Endothelial cell of umbilical vein (primary cell): ENCODE data around the gene OR52K2.

Experiments
- CTCF ChIP-seq, 2 donors: IDR thresholded peaks; 1 replicate in 1 of 2; 2 replicates in 1 of 2; pipeline ENCODE4 v1.5.1; 2011; ENCODE audit warnings: low read length in 2 of 2, mild to moderate bottlenecking in 2 of 2, moderate library complexity in 2 of 2, control low read depth in 1 of 2, inconsistent platforms in 1 of 2, low read depth in 1 of 2; ENCODE audit not compliant: insufficient read depth in 1 of 2; ENCODE audit errors: extremely low read depth in 1 of 2
- EZH2 ChIP-seq: IDR thresholded peaks from 2 replicates; pipeline ENCODE4 v1.6.1; 2012; ENCODE audit warnings: borderline replicate concordance, low read depth, mild to moderate bottlenecking, moderate library complexity, low read length, inconsistent platforms; ENCODE audit not compliant: severe bottlenecking
- FOS ChIP-seq: IDR thresholded peaks from 2 replicates; pipeline ENCODE4 v1.6.1; 2011; ENCODE audit warnings: mild to moderate bottlenecking, low read length, moderate library complexity, borderline replicate concordance; ENCODE audit not compliant: insufficient read depth
- GATA2 ChIP-seq: IDR thresholded peaks from 2 replicates; pipeline ENCODE4 v1.7.0; 2011; ENCODE audit warnings: low read depth, mild to moderate bottlenecking, moderate library complexity, mixed read lengths, low read length; ENCODE audit not compliant: insufficient read length, insufficient read depth
- JUN ChIP-seq: IDR thresholded peaks from 2 replicates; pipeline ENCODE4 v1.6.1; 2011; ENCODE audit warnings: borderline replicate concordance, low read depth; ENCODE audit not compliant: insufficient read length, insufficient read depth
- MAX ChIP-seq: IDR thresholded peaks from 2 replicates; pipeline ENCODE4 v1.6.1; 2011; ENCODE audit not compliant: insufficient read depth, insufficient read length
- MYC ChIP-seq: IDR thresholded peaks from one replicate; pipeline ENCODE4 v1.6.1; 2011; ENCODE audit warnings: mild to moderate bottlenecking, low read depth, low read length
- POLR2A ChIP-seq: IDR thresholded peaks from 2 replicates; pipeline ENCODE4 v1.6.1; 2012; ENCODE audit warnings: low read depth, mild to moderate bottlenecking, control low read depth, low read length
- POLR2AphosphoS5 ChIP-seq: IDR thresholded peaks from 2 replicates; pipeline ENCODE4 v1.6.1; 2012; ENCODE audit warnings: low read depth, mild to moderate bottlenecking, control low read depth, low read length, moderate library complexity; ENCODE audit not compliant: insufficient read depth

- TF ChIP-seq FOS (no peak), CTCF (IDR thresholded peaks at IDR 0.05; ENCODE audit: extremely low read depth in 1 of 2, insufficient read depth in 1 of 2, low read depth in 1 of 2, low read length in 2 of 2) (no peak), EZH2 (no peak), POLR2A (no peak), MYC (no peak), GATA2 (no peak), POLR2AphosphoS5 (no peak), MAX (no peak), JUN (no peak)
These were observed 18.9 kb downstream of the OR52K2 start for GRCh38 chr11:4467811-4468606.
